Peyer's patch (tissue), 4 donors: Measurements from ENCODE around the gene CHD9.

Experiments
- CTCF ChIP-seq, 6 experiments: fragments of 450-650 bp in 4 of 6; fragments of 200-600 bp in 2 of 6; sonication (generic) in 1 of 6; IDR thresholded peaks; one replicate each; pipeline ENCODE4 v1.5.1; 2017 to 2019; ENCODE audit warnings: antibody characterized with exemption in 6 of 6, mild to moderate bottlenecking in 3 of 6, moderate library complexity in 1 of 6
- POLR2A ChIP-seq, 2 donors: fragments of 450-650 bp; IDR thresholded peaks; one replicate each; pipeline ENCODE4 v1.5.1; 2017; ENCODE audit warnings: antibody characterized with exemption in 2 of 2, mild to moderate bottlenecking in 2 of 2, moderate library complexity in 2 of 2

- TF ChIP-seq CTCF (IDR thresholded peaks at IDR 0.05) (no peak), POLR2A (IDR thresholded peaks at IDR 0.05) (no peak)
Measured at GRCh38 chr16:53142823-53143568, 88.2 kb downstream of the CHD9 start.
